Activated CD4-positive, alpha-beta T cell treated with anti-CD3 and anti-CD28 coated beads for 24 hours (primary cell): Measurements from ENCODE around the gene ADGRD2.
"Not testable (repeated sequence)": the region's sequence is repeated elsewhere in the genome, so short reads cannot be mapped to it uniquely, and the experiment has no call there.

Experiments
- DNase-seq, 2 donors: peaks; one replicate each; pipeline ENCODE4 v3.0.0-alpha.2; 2020; ENCODE audit warnings: low read depth in 2 of 2

The ADGRD2 gene

GRCh38 chr9:124450241-124450924, at the start of gene ADGRD2:
TSS of gene ADGRD2 (plus strand) at chr9:124450451. CDS start at chr9:124451667, 1,216 bp downstream.
- DNase-seq = no peak

GRCh38 chr9:124403246-124403645, 47.0 kb upstream of the ADGRD2 start:
- no peak for DNase-seq

GRCh38 chr9:124409410-124409809, 40.8 kb upstream of the ADGRD2 start:
- DNase-seq = no peak

- no peak for DNase-seq
Observed at GRCh38 chr9:124410321-124410913, 39.8 kb upstream of the ADGRD2 start.

- no peak for DNase-seq
Observed at GRCh38 chr9:124411514-124412227, 38.6 kb upstream of the ADGRD2 start.

GRCh38 chr9:124412228-124412575, 38.0 kb upstream of the ADGRD2 start:
- DNase-seq = no peak

- DNase-seq = no peak
Observed at GRCh38 chr9:124414612-124415011, 35.6 kb upstream of the ADGRD2 start.

GRCh38 chr9:124415102-124415851, 35.0 kb upstream of the ADGRD2 start, which contains the start of gene PSMB7:
TSS of gene PSMB7 (minus strand) at chr9:124415442. CDS start at chr9:124415425, 17 bp downstream.
- peak; percentile 96 to 97 for DNase-seq

GRCh38 chr9:124415852-124416484, 34.3 kb upstream of the ADGRD2 start:
- no peak for DNase-seq

- DNase-seq = no peak
Observed at GRCh38 chr9:124419832-124420489, 30.3 kb upstream of the ADGRD2 start.

GRCh38 chr9:124420991-124421543, 29.2 kb upstream of the ADGRD2 start:
- DNase-seq = no peak

GRCh38 chr9:124423155-124423554, 27.1 kb upstream of the ADGRD2 start:
- no peak for DNase-seq

- DNase-seq = no peak
Observed at GRCh38 chr9:124423591-124423990, 26.7 kb upstream of the ADGRD2 start.

- not testable (repeated sequence) for DNase-seq
Observed at GRCh38 chr9:124425733-124426132, 24.5 kb upstream of the ADGRD2 start.

- DNase-seq = no peak
Observed at GRCh38 chr9:124426361-124426760, 23.9 kb upstream of the ADGRD2 start.

- DNase-seq = no peak
Observed at GRCh38 chr9:124427281-124427680, 23.0 kb upstream of the ADGRD2 start.

GRCh38 chr9:124428751-124429529, 21.3 kb upstream of the ADGRD2 start:
- DNase-seq = no peak

GRCh38 chr9:124429530-124429867, 20.8 kb upstream of the ADGRD2 start:
- DNase-seq = no peak

GRCh38 chr9:124436320-124436719, 13.9 kb upstream of the ADGRD2 start:
- DNase-seq = no peak

- DNase-seq = no peak
Observed at GRCh38 chr9:124437086-124437485, 13.2 kb upstream of the ADGRD2 start.
